Retinal pigment epithelial cell (primary cell): ENCODE measurements around the gene RAB13.

ENCODE experiments used
- DNase-seq: peaks from one replicate; pipeline ENCODE4 v3.0.0-alpha.2; 2010; ENCODE audit warnings: low read depth
- H3K4me3 ChIP-seq: 2 replicates; pipeline ENCODE4 v1.5.1; 2011; ENCODE audit warnings: mild to moderate bottlenecking, low read length, control low read depth, moderate library complexity
- TF ChIP-seq, protein P1 (sequence below): conservative IDR thresholded peaks from 2 replicates; pipeline ENCODE4 v1.5.1; 2011; ENCODE audit warnings: low read depth, low read length, control low read depth, inconsistent platforms

RAB13 gene

DNA sequence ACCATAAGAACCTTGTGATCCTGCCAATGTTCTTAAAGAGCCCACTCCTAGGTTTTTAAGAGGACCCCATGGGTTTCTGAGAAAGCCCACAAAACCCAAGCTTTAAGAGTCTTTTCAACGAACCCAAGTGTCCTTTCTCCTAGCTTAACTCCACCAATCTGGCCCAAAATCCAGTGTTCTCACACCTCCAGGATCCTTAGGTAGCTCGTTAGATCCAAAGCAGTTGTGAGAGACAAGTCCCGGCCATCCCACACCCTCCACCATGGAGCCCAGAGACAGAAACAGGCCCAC lies 41.4 kb downstream of the RAB13 start:
- TF ChIP-seq, protein P1, sequence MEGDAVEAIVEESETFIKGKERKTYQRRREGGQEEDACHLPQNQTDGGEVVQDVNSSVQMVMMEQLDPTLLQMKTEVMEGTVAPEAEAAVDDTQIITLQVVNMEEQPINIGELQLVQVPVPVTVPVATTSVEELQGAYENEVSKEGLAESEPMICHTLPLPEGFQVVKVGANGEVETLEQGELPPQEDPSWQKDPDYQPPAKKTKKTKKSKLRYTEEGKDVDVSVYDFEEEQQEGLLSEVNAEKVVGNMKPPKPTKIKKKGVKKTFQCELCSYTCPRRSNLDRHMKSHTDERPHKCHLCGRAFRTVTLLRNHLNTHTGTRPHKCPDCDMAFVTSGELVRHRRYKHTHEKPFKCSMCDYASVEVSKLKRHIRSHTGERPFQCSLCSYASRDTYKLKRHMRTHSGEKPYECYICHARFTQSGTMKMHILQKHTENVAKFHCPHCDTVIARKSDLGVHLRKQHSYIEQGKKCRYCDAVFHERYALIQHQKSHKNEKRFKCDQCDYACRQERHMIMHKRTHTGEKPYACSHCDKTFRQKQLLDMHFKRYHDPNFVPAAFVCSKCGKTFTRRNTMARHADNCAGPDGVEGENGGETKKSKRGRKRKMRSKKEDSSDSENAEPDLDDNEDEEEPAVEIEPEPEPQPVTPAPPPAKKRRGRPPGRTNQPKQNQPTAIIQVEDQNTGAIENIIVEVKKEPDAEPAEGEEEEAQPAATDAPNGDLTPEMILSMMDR: no peak
- no peak overlapping the region for H3K4me3 ChIP-seq
- DNase-seq: no peak

DNA sequence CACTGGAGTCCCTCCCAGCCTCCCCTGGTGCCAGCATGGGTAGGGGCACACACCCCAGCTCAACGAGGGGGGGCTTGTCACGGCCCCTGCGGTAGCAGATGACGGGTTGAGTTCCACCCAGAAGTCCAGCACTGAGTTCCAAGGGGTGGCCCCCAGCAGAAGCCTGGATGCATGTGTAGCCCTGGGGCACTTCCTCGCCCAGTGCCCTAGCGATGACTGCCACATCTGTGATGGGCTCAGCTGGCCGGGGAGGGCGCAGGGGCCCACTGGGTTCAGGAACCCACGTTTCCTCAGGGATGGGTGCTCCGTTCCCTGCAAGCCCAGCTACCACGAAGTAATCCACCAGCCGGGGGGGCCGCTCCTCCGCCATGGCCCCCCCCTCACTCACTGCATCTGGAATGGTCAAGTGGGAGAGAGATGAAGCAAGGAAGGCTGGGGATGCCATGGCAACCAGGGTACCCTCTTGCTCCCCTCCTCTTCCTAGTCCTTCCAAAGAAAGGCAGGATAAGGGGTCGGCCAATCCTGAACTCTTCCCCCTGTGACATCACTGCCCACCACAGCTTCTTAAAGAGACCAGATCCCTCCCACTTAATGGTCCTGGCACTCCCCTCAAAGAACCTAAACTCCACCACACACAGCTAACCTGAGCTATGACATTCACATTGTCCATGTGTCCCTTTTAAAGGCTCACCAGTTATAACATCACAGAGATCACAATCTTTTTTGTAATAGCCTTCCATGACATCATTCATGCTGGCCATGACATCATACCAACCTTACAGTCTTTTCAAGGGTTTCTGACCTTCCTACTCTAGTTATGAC lies 41.9 kb downstream of the RAB13 start:
- no peak for DNase-seq
- TF ChIP-seq, protein P1: no peak
- no peak overlapping the region for H3K4me3 ChIP-seq

DNA sequence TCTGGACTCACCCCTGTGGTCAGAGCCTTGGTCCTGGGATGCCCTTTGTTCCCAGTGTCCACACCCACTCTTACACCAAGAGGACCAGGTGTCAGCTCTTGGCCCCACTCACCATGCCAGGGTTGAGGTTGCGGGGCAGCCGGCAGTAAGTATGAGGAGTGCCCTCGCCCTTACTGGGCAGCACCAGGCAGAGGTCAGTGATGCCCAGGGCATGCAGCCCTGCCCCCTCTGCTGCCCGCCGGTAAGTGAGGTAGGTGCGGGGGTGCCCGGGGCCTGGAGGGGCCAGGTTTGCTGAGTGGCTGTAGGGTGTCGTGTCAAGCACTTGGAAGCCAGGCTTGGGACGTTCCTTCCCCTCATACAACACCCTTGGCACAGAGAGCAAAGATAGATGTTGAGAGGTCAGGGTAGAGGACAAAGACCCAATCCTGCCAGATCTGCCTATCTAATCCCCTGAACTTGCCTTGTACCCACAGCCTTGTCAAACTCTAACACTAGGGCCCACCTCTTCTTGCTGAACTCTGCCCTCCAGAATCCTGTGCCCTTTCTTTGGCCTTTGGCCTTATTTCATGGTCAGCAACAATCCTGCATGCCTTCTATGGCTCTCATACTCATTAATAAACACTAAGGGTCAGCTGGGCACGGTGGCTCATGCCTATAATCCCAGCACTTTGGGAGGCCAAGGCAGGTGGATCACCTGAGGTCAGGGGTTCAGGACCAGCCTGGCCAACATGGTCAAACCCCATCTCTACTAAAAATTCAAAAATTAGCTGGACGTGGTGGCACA lies 43.2 kb downstream of the RAB13 start:
- DNase-seq: no peak
- no peak overlapping the region for H3K4me3 ChIP-seq
- TF ChIP-seq, protein P1: no peak

DNA sequence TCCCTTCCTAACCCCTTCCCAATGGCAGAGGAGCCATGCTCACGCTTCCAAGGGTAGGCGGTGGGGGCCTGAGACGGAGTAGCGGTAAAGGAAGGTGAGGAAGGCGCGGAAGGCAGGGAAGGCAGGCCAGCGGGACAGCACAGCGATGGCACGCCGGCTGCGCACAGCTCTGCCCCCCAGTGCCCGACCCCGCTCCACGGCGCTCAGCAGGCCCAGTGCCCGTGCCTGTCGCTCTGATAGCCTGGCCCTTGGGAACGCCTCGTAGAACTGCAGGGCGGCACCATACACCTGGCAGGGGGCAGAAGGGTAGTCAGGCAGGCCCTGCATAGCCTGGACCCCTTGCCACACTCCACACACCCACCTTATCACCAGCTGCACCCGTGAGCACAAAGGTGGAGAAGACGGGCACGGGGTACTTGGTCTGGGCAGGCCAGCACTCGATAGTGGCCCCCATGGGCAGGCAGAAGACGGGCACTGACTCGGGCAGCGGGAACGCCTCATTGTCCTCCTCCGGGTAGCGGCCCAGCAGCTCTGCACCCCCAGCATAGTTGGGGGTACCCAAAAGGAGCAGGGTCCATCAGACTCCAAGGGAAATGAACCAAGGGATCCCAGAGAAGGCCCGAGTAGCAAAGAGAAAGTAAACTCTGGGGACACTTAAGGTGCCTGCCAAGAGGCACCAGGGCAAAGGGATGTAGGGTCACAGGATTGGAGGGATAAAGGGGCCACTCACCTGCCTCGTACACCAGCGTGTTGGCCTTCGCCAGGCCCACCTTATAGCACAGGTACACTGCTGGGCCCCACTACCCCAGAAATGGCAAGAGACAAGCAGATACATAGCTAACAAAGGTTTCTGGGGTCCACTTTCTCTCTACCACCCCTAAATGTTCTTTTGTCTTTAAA lies 44.1 kb downstream of the RAB13 start:
- no peak for DNase-seq
- TF ChIP-seq, protein P1: no peak
- no peak overlapping the region for H3K4me3 ChIP-seq

DNA sequence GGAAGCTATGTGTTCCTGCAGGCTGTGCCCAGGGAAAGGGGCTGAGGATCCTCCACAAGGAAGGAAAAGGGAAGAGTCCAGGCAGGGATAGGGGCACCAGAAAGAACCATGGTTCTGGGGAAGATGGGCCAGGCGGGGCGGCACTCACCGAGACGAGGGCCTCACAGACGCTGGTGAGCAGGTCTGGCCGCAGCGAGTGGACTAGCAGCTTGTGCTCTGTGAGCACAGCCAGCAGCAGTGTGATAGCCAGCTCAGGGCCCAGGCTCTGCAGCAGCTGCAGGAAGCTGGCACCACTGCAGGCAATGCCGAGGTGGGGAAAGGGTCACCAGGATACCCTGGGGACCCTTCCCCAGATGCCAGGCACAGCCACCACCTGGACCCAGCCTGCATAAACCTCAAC lies 45.4 kb downstream of the RAB13 start:
- TF ChIP-seq, protein P1: no peak
- H3K4me3 ChIP-seq: no peak overlapping the region
- no peak for DNase-seq

DNA sequence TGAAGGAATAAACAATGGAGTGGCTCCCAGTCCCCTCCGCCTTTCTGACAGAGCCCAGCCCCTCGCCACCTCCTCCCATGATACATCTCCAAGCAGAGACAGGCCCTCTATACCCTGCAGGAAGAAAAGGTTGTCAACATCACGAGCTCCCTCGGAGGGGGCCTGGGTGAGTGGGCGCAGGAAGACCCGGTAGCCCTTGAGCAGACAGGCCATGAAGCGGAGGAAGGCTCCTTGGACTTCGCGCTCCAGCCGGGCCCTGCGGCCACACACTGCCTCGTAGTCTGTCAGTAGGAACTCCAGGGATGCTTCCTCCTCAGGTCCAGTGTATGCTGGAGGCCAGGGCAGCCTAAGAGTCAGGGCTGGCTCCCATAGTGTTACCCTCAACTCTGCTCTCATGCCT lies 46.7 kb downstream of the RAB13 start:
- TF ChIP-seq, protein P1: no peak
- no peak for DNase-seq
- H3K4me3 ChIP-seq: no peak overlapping the region
